HepG2 (cell line): ENCODE results near the gene TYMP. TPM values are rescaled to one million over a fixed set of nuclear protein-coding genes. Genes with fewer than 3 reads are reported as not detected.
A peak's percentile ranks its signal among the peaks of the same experiment; 100 is the strongest.

Experiments used
- ARHGAP35 ChIP-seq: sonication (generic); formaldehyde crosslinking; IDR thresholded peaks from 2 replicates; pipeline ENCODE4 v1.9.0; 2022; ENCODE audit warnings: mild to moderate bottlenecking, inconsistent platforms, moderate library complexity, missing genetic modification reagents, borderline replicate concordance
- BCLAF1 ChIP-seq: fragments of 450-650 bp; IDR thresholded peaks from 2 replicates; pipeline ENCODE4 v1.6.1; 2017; ENCODE audit warnings: mild to moderate bottlenecking
- ESRRA ChIP-seq: sonication (generic); formaldehyde crosslinking; IDR thresholded peaks from 2 replicates; pipeline ENCODE4 v1.5.1; 2020; ENCODE audit warnings: mild to moderate bottlenecking, low read depth, missing genetic modification reagents
- JUN ChIP-seq: sonication (generic); formaldehyde crosslinking; IDR thresholded peaks from 2 replicates; pipeline ENCODE4 v1.4.0; 2020; ENCODE audit warnings: mild to moderate bottlenecking, missing genetic modification reagents
- SOX13 ChIP-seq, 3 experiments: fragments of 450-650 bp in 1 of 3; sonication (generic) in 1 of 3; formaldehyde crosslinking in 1 of 3; IDR thresholded peaks in 2 of 3; conservative IDR thresholded peaks in 1 of 3; 2 replicates each; pipeline versions ENCODE4 v1.5.0 to v1.6.1; 2016 to 2020; ENCODE audit warnings: antibody characterized with exemption in 1 of 3, mild to moderate bottlenecking in 1 of 3, missing compliant biosample characterization in 1 of 3, missing genetic modification reagents in 1 of 3, moderate library complexity in 1 of 3
- SRSF4 ChIP-seq: fragments of 200-400 bp; formaldehyde crosslinking; IDR thresholded peaks from one replicate; pipeline ENCODE4 v1.6.1; 2018; ENCODE audit warnings: mild to moderate bottlenecking, low read depth, low read length, moderate library complexity; ENCODE audit not compliant: poor library complexity, severe bottlenecking
- TEAD3 ChIP-seq: optimal IDR thresholded peaks from 2 replicates; pipeline ENCODE3; 2016; ENCODE audit warnings: borderline replicate concordance
- ZBTB25 ChIP-seq: IDR thresholded peaks from 2 replicates; pipeline ENCODE4 v1.6.1; 2018; ENCODE audit warnings: missing genetic modification reagents
- ZFX ChIP-seq: sonication (generic); formaldehyde crosslinking; IDR thresholded peaks from 2 replicates; pipeline ENCODE4 v1.4.0; 2020; ENCODE audit warnings: mild to moderate bottlenecking, low read depth, missing genetic modification reagents, moderate library complexity
- ZKSCAN1 ChIP-seq: fragments of 150-350 bp; IDR thresholded peaks from 2 replicates; pipeline ENCODE4 v1.6.1; 2014; ENCODE audit warnings: low read length
- ZNF160 ChIP-seq: sonication (generic); formaldehyde crosslinking; IDR thresholded peaks from 2 replicates; pipeline ENCODE4 v1.8.0; 2022; ENCODE audit warnings: mild to moderate bottlenecking, inconsistent platforms, missing genetic modification reagents
- ZNF235 ChIP-seq: sonication (generic); formaldehyde crosslinking; IDR thresholded peaks from 2 replicates; pipeline ENCODE4 v1.8.1; 2023; ENCODE audit warnings: mild to moderate bottlenecking, missing genetic modification reagents, borderline replicate concordance
- ZNF282 ChIP-seq: fragments of 450-650 bp; IDR thresholded peaks from 2 replicates; pipeline ENCODE4 v1.6.1; 2018; ENCODE audit not compliant: partially characterized antibody
- ZNF513 ChIP-seq: sonication (generic); formaldehyde crosslinking; conservative IDR thresholded peaks from 2 replicates; pipeline ENCODE4 v1.5.0; 2020; ENCODE audit warnings: missing genetic modification reagents
- ZNF546 ChIP-seq: sonication (generic); formaldehyde crosslinking; conservative IDR thresholded peaks from 2 replicates; pipeline ENCODE4 v1.8.1; 2023; ENCODE audit warnings: mild to moderate bottlenecking, missing genetic modification reagents
- ZNF558 ChIP-seq: sonication (generic); formaldehyde crosslinking; IDR thresholded peaks from 2 replicates; pipeline ENCODE4 v1.9.0; 2022; ENCODE audit warnings: mild to moderate bottlenecking, missing genetic modification reagents, borderline replicate concordance
- ZNF652 ChIP-seq: IDR thresholded peaks from 2 replicates; pipeline ENCODE4 v1.6.1; 2016; ENCODE audit warnings: low read depth, borderline replicate concordance
- ZNF660 ChIP-seq: sonication (generic); formaldehyde crosslinking; IDR thresholded peaks from 2 replicates; pipeline ENCODE4 v1.5.1; 2020; ENCODE audit warnings: mild to moderate bottlenecking, low read depth, missing genetic modification reagents, borderline replicate concordance
- ZNF746 ChIP-seq: sonication (generic); formaldehyde crosslinking; IDR thresholded peaks from 2 replicates; pipeline ENCODE4 v1.8.0; 2022; ENCODE audit warnings: mild to moderate bottlenecking, missing genetic modification reagents
- ZNF841 ChIP-seq: sonication (generic); formaldehyde crosslinking; IDR thresholded peaks from 2 replicates; pipeline ENCODE4 v1.8.1; 2023; ENCODE audit warnings: missing genetic modification reagents, borderline replicate concordance
- polyA plus RNA-seq, 8 experiments: library from polyadenylated mRNA; depleted of rRNA in 3 of 8; stranded (reverse) in 7 of 8; unstranded in 1 of 8; fragments of >200 nt; fragmentation: Illumina TruSeq in 4 of 8; extraction: Trizol in 4 of 8; gene quantifications; 2 replicates each; pipeline versions ENCODE4 v1.2.1 to v1.2.3, GENCODE V29; 2011 to 2016; ENCODE audit warnings: low read depth in 4 of 8, missing spikeins in 1 of 8, mixed read lengths in 1 of 8; ENCODE audit not compliant: insufficient read depth in 1 of 8
- total RNA-seq, 5 experiments: library from RNA; depleted of rRNA; stranded (reverse); fragments of >200 nt; fragmentation: Illumina TruSeq; extraction: Trizol; gene quantifications; 2 replicates each; pipeline ENCODE4 v1.2.3, GENCODE V29; 2016; ENCODE audit warnings: low read depth in 1 of 5

The TYMP gene
- total and polyA plus RNA-seq, 2 of the 13 experiments (the other 11 are each of a cell fraction or from before 2014, with no cell fraction given) = 3.9 to 4.3 TPM

- TF ChIP-seq ZNF513 (CRISPR knock-in tag) (no peak), ZNF746 (CRISPR knock-in tag) (no peak), ESRRA (CRISPR knock-in tag) (peak; percentile 41), ZNF546 (no peak), SRSF4 (no peak), ZNF652 (CRISPR knock-in tag) (no peak), BCLAF1 (no peak), ZFX (CRISPR knock-in tag) (peak; percentile 61), ZKSCAN1 (no peak), TEAD3 (CRISPR knock-in tag) (peak; percentile 90), ZBTB25 (CRISPR knock-in tag) (peak; percentile 43; the same call in 1 of the 2 replicates), ARHGAP35 (CRISPR knock-in tag) (no peak), ZNF160 (CRISPR knock-in tag) (no peak), ZNF841 (CRISPR knock-in tag) (no peak), SOX13 (IDR thresholded peaks at IDR 0.05) (no peak), SOX13 (CRISPR knock-in tag; conservative IDR thresholded peaks at IDR 0.05 in 1 of 2, IDR thresholded peaks at IDR 0.05 in 1 of 2) (0 out of 4 replicates have a peak, but pooled peaks of 1 of the 2 experiments have one; percentile 20), ZNF235 (CRISPR knock-in tag) (no peak), ZNF660 (CRISPR knock-in tag) (no peak), ZNF282 (no peak), ZNF558 (no peak), JUN (no peak)
These were observed 33.0 kb upstream of the TYMP start, which contains the start of gene SYCE3 (continued) for GRCh38 chr22:50562523-50563412.
